GM12873 (cell line): ENCODE results near the gene NKX6-1.

Experiments used
- CTCF ChIP-seq: IDR thresholded peaks from 2 replicates; pipeline ENCODE4 v1.5.1; 2012; ENCODE audit warnings: low read depth, mild to moderate bottlenecking, moderate library complexity, low read length, control low read depth; ENCODE audit not compliant: insufficient read depth; ENCODE audit errors: missing control alignments

NKX6-1 gene

GRCh38 chr4:84483688-84484087 lies 15.4 kb downstream of the NKX6-1 start:
- TF ChIP-seq CTCF: no peak

- no peak for TF ChIP-seq CTCF
Observed at GRCh38 chr4:84482564-84483563, 16.2 kb downstream of the NKX6-1 start.

GRCh38 chr4:84481860-84482245 lies 17.2 kb downstream of the NKX6-1 start:
- TF ChIP-seq CTCF: no peak

GRCh38 chr4:84481077-84481859 lies 17.8 kb downstream of the NKX6-1 start:
- no peak for TF ChIP-seq CTCF

- TF ChIP-seq CTCF: no peak
Observed at GRCh38 chr4:84480082-84480481, 19.0 kb downstream of the NKX6-1 start.

- no peak for TF ChIP-seq CTCF
Observed at GRCh38 chr4:84479663-84480062, 19.4 kb downstream of the NKX6-1 start.

- no peak for TF ChIP-seq CTCF
Observed at GRCh38 chr4:84477738-84478137, 21.4 kb downstream of the NKX6-1 start.
